GM12878 (cell line): Measurements from ENCODE around the gene FHL5. TPM values are rescaled to one million over a fixed set of nuclear protein-coding genes. Genes with fewer than 3 reads are reported as not detected.

Experiments used
- ATAC-seq: fragments of 200-7000 bp; cut with Tn5 transposase; 3 replicates; pipeline ENCODE4 v1.9.1; 2020; ENCODE audit warnings: mild to moderate bottlenecking, moderate library complexity
- BruUV-seq: library from RNA; stranded (reverse); fragments of 400-500 nt; replicated peaks from 2 replicates; lab custom pipeline; 2021; lab: Mats Ljungman, UMichigan
- CTCF ChIA-PET: fragments of 300-600 bp; sonication (Branson Sonifier 250); formaldehyde crosslinking; extraction: SDS; loops from one replicate; lab custom pipeline; 2021; ENCODE audit warnings: inconsistent platforms; lab: Yijun Ruan, JAX
- POLR2A ChIA-PET: fragments of 350-600 bp; formaldehyde crosslinking; extraction: SDS; loops from one replicate; lab custom pipeline; 2021; ENCODE audit warnings: inconsistent platforms; lab: Charles Lee
- RAD21 ChIA-PET: fragments of 300-600 bp; sonication (Branson Sonifier 250); formaldehyde crosslinking; loops from one replicate; lab custom pipeline; 2023; ENCODE audit warnings: antibody characterized with exemption; ENCODE audit not compliant: unreplicated experiment; lab: Charles Lee
- SMC1A ChIA-PET: fragments of 300-600 bp; sonication (Branson Sonifier 250); formaldehyde crosslinking; loops from one replicate; lab custom pipeline; 2023; ENCODE audit not compliant: unreplicated experiment, uncharacterized antibody; lab: Charles Lee
- DNase-seq: peaks from one replicate; pipeline ENCODE4 v3.0.0-alpha.2; 2011; ENCODE audit warnings: low read depth, low spot score
- FAIRE-seq: peaks from 3 replicates; lab custom pipeline; 2011; peaks lifted over from hg19 to GRCh38; lab: Jason Lieb, UNC
- H2AFZ ChIP-seq: 2 replicates; pipeline ENCODE4 v1.6.0; 2011; ENCODE audit warnings: low read depth, low read length, control low read depth; ENCODE audit not compliant: control insufficient read depth
- H3K27ac ChIP-seq: 2 replicates; pipeline ENCODE4 v1.5.1; 2011; ENCODE audit warnings: control low read depth; ENCODE audit not compliant: control insufficient read depth, insufficient read depth
- H3K27me3 ChIP-seq, 2 experiments: replicated peaks in 1 of 2; 2 replicates each; pipeline versions ENCODE4 v1.6.0 to v1.6.1; 2011; ENCODE audit warnings: low read length in 1 of 2; ENCODE audit not compliant: control insufficient read depth in 2 of 2, insufficient read depth in 2 of 2
- H3K36me3 ChIP-seq, 2 experiments: 2 replicates each; pipeline ENCODE4 v1.5.1; 2011; ENCODE audit warnings: low read length in 1 of 2; ENCODE audit not compliant: control insufficient read depth in 2 of 2, insufficient read depth in 2 of 2
- H3K4me1 ChIP-seq: 2 replicates; pipeline ENCODE4 v1.6.1; 2011; ENCODE audit warnings: mild to moderate bottlenecking, low read length, moderate library complexity, mixed read lengths; ENCODE audit not compliant: control insufficient read depth, insufficient read depth
- H3K4me2 ChIP-seq: 2 replicates; pipeline ENCODE4 v1.6.0; 2011; ENCODE audit warnings: control low read depth; ENCODE audit not compliant: control insufficient read depth, insufficient read depth
- H3K4me3 ChIP-seq: fragments of 200-600 bp; sonication (generic); 2 replicates; pipeline ENCODE4 v1.5.1; 2016
- H3K79me2 ChIP-seq: 2 replicates; pipeline ENCODE4 v1.6.0; 2011; ENCODE audit warnings: low read length; ENCODE audit not compliant: control insufficient read depth, insufficient read depth
- H3K9ac ChIP-seq: 2 replicates; pipeline ENCODE4 v1.8.0; 2011; ENCODE audit warnings: low read length, control low read depth, mixed read lengths; ENCODE audit not compliant: control insufficient read depth, insufficient read depth
- H3K9me3 ChIP-seq: replicated peaks from 3 replicates; pipeline ENCODE4 v1.5.1; 2011; ENCODE audit warnings: mild to moderate bottlenecking, low read length; ENCODE audit not compliant: control insufficient read depth, insufficient read depth
- H4K20me1 ChIP-seq: 2 replicates; pipeline ENCODE4 v1.6.0; 2011; ENCODE audit not compliant: control insufficient read depth, insufficient read depth
- ASH2L ChIP-seq: fragments of 300-600, 200-600 bp; sonication (generic); IDR thresholded peaks from 2 replicates; pipeline ENCODE4 v1.6.1; 2017; ENCODE audit warnings: low read depth, mild to moderate bottlenecking, borderline replicate concordance
- BACH1 ChIP-seq: fragments of 450-650 bp; IDR thresholded peaks from 2 replicates; pipeline ENCODE4 v1.6.1; 2017; ENCODE audit warnings: mild to moderate bottlenecking, borderline replicate concordance
- EZH2 ChIP-seq: IDR thresholded peaks from 2 replicates; pipeline ENCODE4 v1.6.1; 2012; ENCODE audit warnings: low read depth, mild to moderate bottlenecking, control low read depth, inconsistent platforms, low read length, borderline replicate concordance; ENCODE audit not compliant: control insufficient read depth
- TAF1 ChIP-seq: IDR thresholded peaks from 2 replicates; pipeline ENCODE4 v1.6.1; 2011; ENCODE audit warnings: mild to moderate bottlenecking, low read depth, low read length, borderline replicate concordance
- WGBS: methylation state at CpG from one replicate; pipeline ENCODE4 v1.1.6; 2016; ENCODE audit warnings: low lambda C conversion rate; ENCODE audit not compliant: insufficient replicate concordance, insufficient coverage; ENCODE audit errors: missing lambda C conversion rate; 5-methylcytosine and 5-hydroxymethylcytosine counted together
- in situ Hi-C: fragments of 300-500 bp; cut with MboI; formaldehyde crosslinking; loops from 9 replicates; pipeline ENCODE4 v1.14.3; 2018; ENCODE audit warnings: mixed read lengths
- intact Hi-C: fragments of 100-400 bp; cut with micrococcal nuclease; formaldehyde crosslinking; loops from one replicate; pipeline ENCODE4 v1.14.2; 2022; ENCODE audit not compliant: unreplicated experiment
- polyA plus RNA-seq, 11 experiments: library from polyadenylated mRNA; depleted of rRNA in 4 of 11; unstranded in 6 of 11; stranded (reverse) in 5 of 11; fragments of >200 nt; fragmentation: Nextera tagmentation in 4 of 11; fragmentation: Illumina TruSeq in 1 of 11; extraction: Ambion mirVana in 4 of 11; extraction: Trizol in 1 of 11; gene quantifications; 1 replicate in 1 of 11; 2 replicates in 10 of 11; pipeline versions ENCODE4 v1.2.1 to v1.2.3, GENCODE V29; 2011 to 2016; ENCODE audit warnings: inconsistent platforms in 2 of 11, missing spikeins in 2 of 11, low read depth in 1 of 11
- total RNA-seq, 4 experiments: library from RNA; depleted of rRNA in 3 of 4; stranded (reverse); fragments of >200 nt in 3 of 4; fragmentation: Illumina TruSeq in 1 of 4; extraction: Trizol in 1 of 4; gene quantifications; 2 replicates each; pipeline versions ENCODE4 v1.2.1 to v1.2.3, GENCODE V29; 2013 to 2021
- TF ChIP-seq, protein P1 (sequence below): fragments of 450-650 bp; IDR thresholded peaks from 2 replicates; pipeline ENCODE4 v1.6.1; 2017; ENCODE audit warnings: mild to moderate bottlenecking, low read depth, inconsistent platforms; ENCODE audit not compliant: poor library complexity, severe bottlenecking

FHL5 gene
- total and polyA plus RNA-seq, 10 of the 15 experiments (the other 5 are each of a cell fraction or from before 2014, with no cell fraction given), result 0.16 TPM; not detected in 9

DNA sequence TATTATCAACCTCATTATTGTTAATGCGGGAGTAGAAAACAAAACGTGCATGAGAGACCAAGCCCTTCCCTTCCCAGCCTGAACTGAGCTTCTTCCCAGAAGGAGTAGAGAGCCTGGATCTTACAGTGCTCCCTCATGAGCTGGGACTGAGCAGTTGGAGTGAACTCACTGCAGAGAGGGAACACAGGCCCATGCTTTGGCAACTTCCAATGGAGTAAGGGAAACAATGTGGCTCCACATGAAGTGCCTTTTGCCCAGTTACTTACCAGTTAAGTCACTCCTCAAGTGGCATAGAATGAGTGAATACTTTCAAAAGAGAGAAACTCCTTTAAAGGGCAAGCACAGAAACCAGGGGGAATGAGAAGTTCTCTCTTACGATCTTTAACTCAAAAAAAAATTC lies 12.4 kb downstream of the FHL5 start:
- in situ Hi-C loops (no loop called here), intact Hi-C loops (no loop called here)
- WGBS, result 36% methylated on average over 3 of the region's 3 CpGs
- no peak overlapping the region for H3K27ac ChIP-seq
- SMC1A ChIA-PET, result interaction anchor here (1.2 kb wide), 1 partner anchor 13 kb away, joined by 3 read pairs; no protein-coding TSS in a partner anchor
- no peak overlapping the region for H3K9ac ChIP-seq
- POLR2A ChIA-PET, result no interaction called here
- no peaks in the 10 kb centered on the region for H3K27me3 ChIP-seq
- RAD21 ChIA-PET, result interaction anchor here (1.1 kb wide), 1 partner anchor 35 kb away, joined by 3 read pairs; no protein-coding TSS in a partner anchor
- DNase-seq (no peak), ATAC-seq (no peak), FAIRE-seq (no peak)
- no peaks in the 10 kb centered on the region for H4K20me1 ChIP-seq
- CTCF ChIA-PET, result interaction anchor here (1.2 kb wide), 1 partner anchor 8 kb away, joined by 3 read pairs; no protein-coding TSS in a partner anchor
- no peaks in the 10 kb centered on the region; the same call in 2 of the 3 replicates for H3K9me3 ChIP-seq
- H3K4me3 ChIP-seq, result no peak overlapping the region
- no peaks in the 10 kb centered on the region for H3K4me1 ChIP-seq
- H3K79me2 ChIP-seq, result no peaks in the 10 kb centered on the region
- H2AFZ ChIP-seq, result no peak overlapping the region
- no peak overlapping the region for H3K4me2 ChIP-seq
- no TSS peak for BruUV-seq
- TF ChIP-seq, protein P1, sequence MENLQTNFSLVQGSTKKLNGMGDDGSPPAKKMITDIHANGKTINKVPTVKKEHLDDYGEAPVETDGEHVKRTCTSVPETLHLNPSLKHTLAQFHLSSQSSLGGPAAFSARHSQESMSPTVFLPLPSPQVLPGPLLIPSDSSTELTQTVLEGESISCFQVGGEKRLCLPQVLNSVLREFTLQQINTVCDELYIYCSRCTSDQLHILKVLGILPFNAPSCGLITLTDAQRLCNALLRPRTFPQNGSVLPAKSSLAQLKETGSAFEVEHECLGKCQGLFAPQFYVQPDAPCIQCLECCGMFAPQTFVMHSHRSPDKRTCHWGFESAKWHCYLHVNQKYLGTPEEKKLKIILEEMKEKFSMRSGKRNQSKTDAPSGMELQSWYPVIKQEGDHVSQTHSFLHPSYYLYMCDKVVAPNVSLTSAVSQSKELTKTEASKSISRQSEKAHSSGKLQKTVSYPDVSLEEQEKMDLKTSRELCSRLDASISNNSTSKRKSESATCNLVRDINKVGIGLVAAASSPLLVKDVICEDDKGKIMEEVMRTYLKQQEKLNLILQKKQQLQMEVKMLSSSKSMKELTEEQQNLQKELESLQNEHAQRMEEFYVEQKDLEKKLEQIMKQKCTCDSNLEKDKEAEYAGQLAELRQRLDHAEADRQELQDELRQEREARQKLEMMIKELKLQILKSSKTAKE, result no peak
- no peak for TF ChIP-seq ASH2L
- no peak for TF ChIP-seq TAF1
- TF ChIP-seq EZH2, result no peak
- TF ChIP-seq BACH1, result no peak
- H3K36me3 ChIP-seq, result no peaks in the 10 kb centered on the region
